Cardiac muscle cell (in vitro differentiated cells and primary cell): Measurements from ENCODE around the gene KCNV2. TPM values are rescaled to one million over a fixed set of nuclear protein-coding genes. Genes with fewer than 3 reads are reported as not detected.

Source experiments
- DNase-seq, 2 donors: peaks; one replicate each; pipeline versions ENCODE4 v3.0.0 to v3.0.0-alpha.2; 2010 to 2017; ENCODE audit warnings: low read depth in 1 of 2, low spot score in 1 of 2
- H3K27ac ChIP-seq: fragments of 200-600 bp; sonication (generic); 2 replicates; pipeline ENCODE4 v1.5.1; 2016
- H3K27me3 ChIP-seq: fragments of 200-600 bp; sonication (generic); 2 replicates; pipeline ENCODE4 v1.6.0; 2016; ENCODE audit warnings: control low read depth
- H3K36me3 ChIP-seq: fragments of 200-600 bp; sonication (generic); 2 replicates; pipeline ENCODE4 v1.5.1; 2016; ENCODE audit warnings: control low read depth
- H3K4me1 ChIP-seq: fragments of 200-600 bp; sonication (generic); 2 replicates; pipeline ENCODE4 v1.8.1; 2017; ENCODE audit warnings: low read depth, mild to moderate bottlenecking, mixed run types
- H3K4me3 ChIP-seq: fragments of 200-600 bp; sonication (generic); 2 replicates; pipeline ENCODE4 v1.5.1; 2016; ENCODE audit warnings: mild to moderate bottlenecking
- H3K9me3 ChIP-seq: fragments of 200-600 bp; sonication (generic); 2 replicates; pipeline ENCODE4 v1.5.1; 2017; ENCODE audit warnings: low read depth, mild to moderate bottlenecking, control low read depth
- CTCF ChIP-seq: IDR thresholded peaks from 2 replicates; pipeline ENCODE4 v1.5.1; 2012; ENCODE audit warnings: low read depth, mild to moderate bottlenecking, low read length
- polyA plus RNA-seq: library from polyadenylated mRNA; unstranded; fragments of >200 nt; fragmentation: Nextera tagmentation; extraction: Ambion mirVana; gene quantifications from 2 replicates; pipeline ENCODE4 v1.2.1, GENCODE V29; 2016
- total RNA-seq: library from RNA; depleted of rRNA; stranded (reverse); fragments of >200 nt; gene quantifications from 2 replicates; pipeline ENCODE4 v1.2.3, GENCODE V29; 2016

Gene KCNV2
- total RNA-seq = not detected in 2 replicates
- 0.49 and 0.81 TPM in 2 replicates for polyA plus RNA-seq

- Histone ChIP-seq H3K4me1 (no peaks in the 10 kb centered on the region), H3K4me3 (no peak within 1 kb of the TSS), H3K27me3 (no peaks in the 10 kb centered on the region), H3K36me3 (no peaks in the 10 kb centered on the region), H3K9me3 (no peaks in the 10 kb centered on the region), H3K27ac (no peak within 1 kb of the TSS)
- DNase-seq = no peak
- TF ChIP-seq CTCF = no peak
Measured at GRCh38 chr9:2717385-2717784, at the start of gene KCNV2. Gene KCNV2 (plus strand): TSS chr9:2717510. CDS start chr9:2717740, 230 bp downstream.

- no peaks in the 10 kb centered on the region for H3K36me3 ChIP-seq
- no peaks in the 10 kb centered on the region for H3K27me3 ChIP-seq
- H3K27ac ChIP-seq = no peak overlapping the region
- H3K4me3 ChIP-seq = no peak overlapping the region
- TF ChIP-seq CTCF = no peak
- H3K4me1 ChIP-seq = peaks cover 12% of the 10 kb centered on the region
- H3K9me3 ChIP-seq = no peaks in the 10 kb centered on the region
- DNase-seq = no peak
Measured at GRCh38 chr9:2673161-2673560, 44.1 kb upstream of the KCNV2 start.

- Histone ChIP-seq H3K27ac (no peak overlapping the region), H3K4me1 (peaks cover 12% of the 10 kb centered on the region), H3K27me3 (no peaks in the 10 kb centered on the region), H3K4me3 (no peak overlapping the region), H3K9me3 (no peaks in the 10 kb centered on the region), H3K36me3 (no peaks in the 10 kb centered on the region)
- no peak for DNase-seq
- TF ChIP-seq CTCF = no peak
Measured at GRCh38 chr9:2674141-2674824, 43.0 kb upstream of the KCNV2 start.

GRCh38 chr9:2675834-2676233 lies 41.5 kb upstream of the KCNV2 start:
- Histone ChIP-seq H3K27me3 (no peaks in the 10 kb centered on the region), H3K9me3 (no peaks in the 10 kb centered on the region), H3K27ac (no peak overlapping the region), H3K36me3 (no peaks in the 10 kb centered on the region), H3K4me1 (peaks cover 12% of the 10 kb centered on the region), H3K4me3 (no peak overlapping the region)
- no peak for TF ChIP-seq CTCF
- DNase-seq = no peak

- Histone ChIP-seq H3K27me3 (no peaks in the 10 kb centered on the region), H3K4me3 (no peak overlapping the region), H3K36me3 (no peaks in the 10 kb centered on the region), H3K27ac (no peak overlapping the region), H3K4me1 (peaks cover 12% of the 10 kb centered on the region), H3K9me3 (no peaks in the 10 kb centered on the region)
- no peak for TF ChIP-seq CTCF
- DNase-seq = no peak
Measured at GRCh38 chr9:2676466-2676865, 40.8 kb upstream of the KCNV2 start.
